GM12874 (cell line): ENCODE measurements around the gene TMSB4Y.

Experiments
- TF ChIP-seq, protein P1 (sequence below): IDR thresholded peaks from 2 replicates; pipeline ENCODE4 v1.5.1; 2011; ENCODE audit warnings: low read depth, mild to moderate bottlenecking, control low read depth, low read length, moderate library complexity; ENCODE audit not compliant: insufficient read depth

Gene TMSB4Y

DNA sequence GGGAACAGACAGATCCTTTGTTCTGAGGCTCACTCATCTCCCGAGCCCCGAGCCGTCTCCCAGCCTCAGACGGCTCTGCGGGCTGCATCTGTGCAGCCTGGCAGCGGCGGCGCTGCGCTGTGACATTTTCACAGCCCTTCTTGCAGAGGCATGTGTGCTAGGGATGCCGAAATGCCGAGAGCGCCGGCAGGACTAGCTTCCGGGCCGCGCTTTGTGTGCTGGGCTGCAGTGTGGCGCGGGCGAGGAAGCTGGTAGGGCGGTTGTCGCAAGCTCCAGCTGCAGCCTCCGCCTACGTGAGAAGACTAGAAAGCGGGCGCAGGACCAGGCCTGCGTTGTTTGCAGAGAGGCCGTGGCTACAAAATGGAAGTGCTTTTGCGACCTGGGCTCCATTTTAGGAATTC, at the start of gene TMSB4Y:
TMSB4Y (plus strand) TSS at position 332 of the 401 bp plus-strand sequence.
- TF ChIP-seq, protein P1, sequence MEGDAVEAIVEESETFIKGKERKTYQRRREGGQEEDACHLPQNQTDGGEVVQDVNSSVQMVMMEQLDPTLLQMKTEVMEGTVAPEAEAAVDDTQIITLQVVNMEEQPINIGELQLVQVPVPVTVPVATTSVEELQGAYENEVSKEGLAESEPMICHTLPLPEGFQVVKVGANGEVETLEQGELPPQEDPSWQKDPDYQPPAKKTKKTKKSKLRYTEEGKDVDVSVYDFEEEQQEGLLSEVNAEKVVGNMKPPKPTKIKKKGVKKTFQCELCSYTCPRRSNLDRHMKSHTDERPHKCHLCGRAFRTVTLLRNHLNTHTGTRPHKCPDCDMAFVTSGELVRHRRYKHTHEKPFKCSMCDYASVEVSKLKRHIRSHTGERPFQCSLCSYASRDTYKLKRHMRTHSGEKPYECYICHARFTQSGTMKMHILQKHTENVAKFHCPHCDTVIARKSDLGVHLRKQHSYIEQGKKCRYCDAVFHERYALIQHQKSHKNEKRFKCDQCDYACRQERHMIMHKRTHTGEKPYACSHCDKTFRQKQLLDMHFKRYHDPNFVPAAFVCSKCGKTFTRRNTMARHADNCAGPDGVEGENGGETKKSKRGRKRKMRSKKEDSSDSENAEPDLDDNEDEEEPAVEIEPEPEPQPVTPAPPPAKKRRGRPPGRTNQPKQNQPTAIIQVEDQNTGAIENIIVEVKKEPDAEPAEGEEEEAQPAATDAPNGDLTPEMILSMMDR = no peak

DNA sequence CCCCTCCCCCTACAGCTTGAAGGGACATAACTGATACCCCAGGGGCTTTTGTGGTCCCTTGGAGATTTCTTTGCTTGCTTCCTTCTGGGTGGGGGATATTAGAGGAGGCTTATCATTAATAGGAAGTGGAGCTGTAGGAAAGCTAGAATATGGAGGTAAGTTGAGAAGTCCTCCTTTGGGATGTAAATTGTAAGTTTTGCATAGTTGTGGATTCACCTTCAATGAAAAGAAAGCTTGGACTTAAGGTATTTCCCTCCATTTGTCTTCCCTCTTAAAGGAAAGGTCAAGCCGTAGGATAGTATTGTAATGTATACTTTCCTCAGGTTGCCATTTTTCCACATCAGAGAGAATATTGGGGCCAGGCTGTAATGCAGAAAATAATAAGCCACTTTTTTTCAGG, 39.5 kb upstream of the TMSB4Y start:
- TF ChIP-seq, protein P1 = no peak

DNA sequence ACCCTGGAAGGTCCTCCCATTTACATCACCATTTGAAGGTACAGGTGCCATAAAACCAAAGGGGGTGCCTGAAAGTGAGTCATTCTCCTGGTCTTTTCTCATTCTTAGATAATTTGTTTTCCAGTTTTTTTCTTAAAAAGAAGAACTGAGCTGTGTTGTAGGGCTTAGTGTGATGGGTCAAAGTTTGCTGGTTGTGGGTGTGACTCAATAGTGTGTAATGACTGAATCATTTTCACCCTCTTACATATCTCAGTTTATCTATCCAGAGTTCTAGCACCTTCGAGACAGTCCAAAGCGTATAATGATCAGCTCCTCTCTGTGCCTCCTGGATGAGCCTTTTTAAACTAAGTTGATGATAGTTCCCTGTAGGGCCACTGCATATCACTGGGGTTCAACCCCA, 32.6 kb upstream of the TMSB4Y start:
- TF ChIP-seq, protein P1 = no peak

DNA sequence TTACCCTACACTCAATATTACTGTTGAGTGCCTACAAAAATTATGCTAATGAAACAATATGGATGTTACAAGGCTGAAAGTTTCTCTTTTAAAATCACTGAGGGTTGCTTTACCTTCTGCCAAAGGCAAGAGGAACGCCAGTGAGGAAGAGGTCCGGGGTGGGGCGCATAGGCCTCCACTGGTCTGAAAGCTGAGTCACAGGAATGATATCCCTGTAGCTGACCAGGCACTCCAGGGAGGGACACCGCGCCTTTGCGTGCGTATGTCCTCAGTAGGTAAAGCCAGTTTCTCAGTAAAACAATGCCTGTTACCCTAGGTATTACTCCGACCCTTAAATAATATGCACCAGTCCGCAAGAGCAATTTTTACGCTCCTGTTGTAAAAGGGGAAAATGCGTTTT, 1.4 kb upstream of the TMSB4Y start:
- TF ChIP-seq, protein P1 = no peak

DNA sequence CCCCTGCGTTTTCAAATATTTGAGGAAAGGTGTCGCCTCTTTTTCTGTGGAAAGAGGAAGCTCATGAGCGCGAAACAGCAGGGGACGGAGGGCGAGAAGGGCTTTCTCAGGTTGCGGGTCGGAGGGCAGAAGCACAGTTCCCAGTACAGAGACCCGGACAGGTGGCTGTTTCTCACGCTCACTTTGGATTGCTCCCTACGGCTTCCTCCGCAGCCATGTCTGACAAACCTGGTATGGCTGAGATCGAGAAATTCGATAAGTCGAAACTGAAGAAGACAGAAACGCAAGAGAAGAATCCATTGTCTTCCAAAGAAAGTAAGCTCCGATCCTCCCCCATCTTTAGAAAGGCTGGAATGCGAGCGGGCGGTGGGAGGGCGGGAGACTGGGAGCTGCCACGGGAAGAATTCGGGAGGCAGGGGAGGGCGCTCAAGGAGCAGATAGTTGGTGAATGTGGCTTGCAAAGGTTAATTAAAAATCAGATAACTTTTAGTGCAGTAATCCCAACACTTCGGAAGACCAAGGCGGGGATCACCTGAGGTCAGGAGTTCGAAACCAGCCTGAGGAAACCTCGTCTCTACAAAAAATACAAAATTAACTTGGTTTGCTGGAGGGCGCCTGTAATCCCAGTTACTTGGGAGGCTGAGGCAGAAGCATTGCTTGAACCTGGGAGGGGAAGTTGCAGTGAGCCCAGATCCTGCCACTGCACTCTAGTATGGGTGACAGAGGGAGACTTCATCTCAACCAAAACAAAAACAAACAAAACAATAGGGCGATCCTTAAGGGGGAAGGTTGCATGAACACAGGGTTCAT, 627 bp downstream of the TMSB4Y start:
- TF ChIP-seq, protein P1 = no peak

DNA sequence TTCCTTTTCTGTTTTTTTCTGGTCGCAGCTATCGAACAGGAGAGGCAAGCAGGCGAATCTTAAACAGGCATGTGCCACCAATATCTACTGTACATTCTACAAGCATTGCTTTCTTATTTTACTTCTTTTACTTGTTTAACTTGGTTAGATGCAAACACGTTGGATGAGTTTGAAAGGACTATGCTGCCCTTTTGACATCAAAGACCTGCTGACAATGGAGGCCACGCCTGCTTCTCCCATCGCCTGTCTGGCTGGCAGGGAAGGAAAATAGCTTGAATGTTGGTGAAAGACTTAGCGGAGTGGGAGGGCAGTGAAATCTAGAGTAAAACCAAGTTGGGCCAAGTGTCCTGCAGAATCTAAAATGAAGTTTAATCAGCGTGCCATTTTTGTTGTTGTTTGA, 1.5 kb downstream of the TMSB4Y start:
- TF ChIP-seq, protein P1 = no peak

DNA sequence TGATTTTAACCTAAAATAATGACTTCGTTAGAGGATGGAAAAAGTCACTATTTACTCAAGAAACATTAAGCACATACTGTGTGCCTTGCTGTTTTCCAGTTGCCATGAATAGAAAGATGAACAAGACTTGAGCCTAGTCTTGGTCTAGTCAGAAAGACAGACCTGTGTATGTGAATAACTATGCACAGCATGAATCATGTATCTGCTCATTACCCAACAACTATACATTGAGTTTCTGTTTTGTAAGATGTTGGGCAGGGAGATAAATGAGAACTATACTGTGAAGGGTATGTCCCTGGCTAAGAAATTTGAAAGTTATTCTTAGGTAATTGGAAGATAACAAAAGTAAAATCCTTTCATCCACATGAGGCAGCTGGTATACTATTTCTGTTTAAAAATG, 4.3 kb downstream of the TMSB4Y start:
- TF ChIP-seq, protein P1 = no peak
